ENCODE data around the gene PTEN. TPM values are rescaled to one million over a fixed set of nuclear protein-coding genes. Genes with fewer than 3 reads are reported as not detected.

The PTEN gene
- total RNA-seq, 4 donors from 2014 or later: 143 to 224 (median 171) TPM

- no peak overlapping the region for H3K4me3 ChIP-seq
- H3K27ac ChIP-seq: no peak overlapping the region
- H3K27me3 ChIP-seq: no peaks in the 10 kb centered on the region
- no peaks in the 10 kb centered on the region for H3K4me1 ChIP-seq
- DNase-seq (ENCODE audit: low spot score in 2 of 2): no peak
- H3K36me3 ChIP-seq: no peaks in the 10 kb centered on the region
- TF ChIP-seq CTCF (IDR thresholded peaks at IDR 0.05) (no peak), POLR2A (IDR thresholded peaks at IDR 0.05) (no peak), EP300 (IDR thresholded peaks at IDR 0.05) (no peak)
- H3K9me3 ChIP-seq: no peaks in the 10 kb centered on the region
Measured at GRCh38 chr10:87829986-87830729, 33.3 kb upstream of the PTEN start.

DNA sequence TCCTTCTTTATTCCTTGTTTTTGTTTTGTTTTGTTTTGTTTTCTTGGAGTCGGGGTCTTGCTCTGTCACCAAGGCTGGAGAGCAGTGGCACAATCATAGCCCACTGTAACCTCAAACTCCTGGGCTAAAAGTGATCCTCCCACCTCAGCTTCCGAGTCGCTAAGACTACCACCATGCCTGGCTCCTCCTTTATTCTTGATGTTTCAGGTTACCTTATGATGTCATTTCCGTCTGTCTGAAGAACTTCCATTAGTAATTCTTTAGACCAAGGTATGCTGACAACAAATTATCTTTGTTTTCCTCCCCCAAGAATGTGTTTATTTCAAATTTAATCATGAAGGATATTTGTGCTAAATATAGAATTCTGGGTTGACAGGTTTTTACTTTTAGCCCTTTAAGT, 27.3 kb upstream of the PTEN start:
- H3K9me3 ChIP-seq: no peaks in the 10 kb centered on the region
- DNase-seq (ENCODE audit: low spot score in 2 of 2): no peak
- H3K36me3 ChIP-seq: no peaks in the 10 kb centered on the region
- H3K4me1 ChIP-seq: no peaks in the 10 kb centered on the region
- 92 to 96% methylated on average over 4 of the region's 4 CpGs for WGBS, 2 donors
- no peaks in the 10 kb centered on the region for H3K27me3 ChIP-seq
- no peak overlapping the region for H3K4me3 ChIP-seq
- H3K27ac ChIP-seq: no peak overlapping the region
- TF ChIP-seq POLR2A (IDR thresholded peaks at IDR 0.05): no peak

DNA sequence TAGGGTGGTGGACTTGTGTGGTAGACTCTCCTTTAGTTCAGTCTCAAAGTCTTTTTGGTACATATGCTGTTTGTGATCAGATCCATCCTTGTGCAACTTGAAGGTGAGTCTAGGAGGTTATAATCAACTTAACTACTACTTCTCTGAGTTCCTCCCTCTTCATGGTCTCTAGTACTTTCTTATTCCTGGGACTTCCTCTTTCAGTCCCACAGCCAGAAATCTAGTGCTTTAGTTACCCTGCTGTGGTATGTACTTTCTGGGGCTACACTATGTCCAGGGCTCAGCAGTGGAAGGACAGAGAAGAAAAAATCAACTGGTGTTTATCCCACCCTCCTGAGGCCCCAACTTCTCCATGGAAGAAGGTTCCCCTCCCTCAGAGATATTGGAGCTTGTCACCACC, 26.0 kb upstream of the PTEN start:
- Histone ChIP-seq H3K9me3 (no peaks in the 10 kb centered on the region), H3K36me3 (no peaks in the 10 kb centered on the region), H3K4me3 (no peak overlapping the region), H3K4me1 (no peaks in the 10 kb centered on the region), H3K27me3 (no peaks in the 10 kb centered on the region), H3K27ac (no peak overlapping the region)
- no peak for DNase-seq (ENCODE audit: low spot score in 2 of 2)
- TF ChIP-seq CTCF (IDR thresholded peaks at IDR 0.05): no peak

- 87 to 92% methylated on average over 2 of the region's 2 CpGs for WGBS, 2 donors
- DNase-seq (ENCODE audit: low spot score in 2 of 2): no peak
- Histone ChIP-seq H3K27me3 (no peaks in the 10 kb centered on the region), H3K36me3 (no peaks in the 10 kb centered on the region), H3K4me3 (no peak overlapping the region), H3K27ac (no peak overlapping the region), H3K9me3 (no peaks in the 10 kb centered on the region), H3K4me1 (no peaks in the 10 kb centered on the region)
- TF ChIP-seq CTCF (IDR thresholded peaks at IDR 0.05) (no peak), EP300 (IDR thresholded peaks at IDR 0.05) (no peak), POLR2A (IDR thresholded peaks at IDR 0.05) (no peak)
Measured at GRCh38 chr10:87838650-87839049, 24.8 kb upstream of the PTEN start.

DNA sequence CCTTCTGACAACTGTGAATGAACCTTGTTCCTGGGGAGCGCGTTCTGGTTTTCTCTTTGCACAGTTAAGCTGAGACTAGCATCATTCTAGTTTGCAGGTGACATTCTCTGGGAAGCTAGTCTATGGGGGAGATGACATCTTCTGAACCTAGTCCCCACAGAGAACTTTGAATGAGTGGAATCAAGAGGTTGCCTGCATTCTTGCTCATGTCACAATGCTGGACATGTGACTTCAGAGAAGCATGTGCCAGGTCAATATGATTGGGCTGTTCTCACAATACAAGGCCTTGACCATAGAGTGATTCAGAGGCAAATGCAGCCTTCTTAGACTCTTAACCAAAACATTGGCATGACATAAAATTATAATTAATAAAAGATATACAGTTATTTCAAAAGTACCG, 22.2 kb upstream of the PTEN start:
- no peak overlapping the region for H3K4me3 ChIP-seq
- H3K4me1 ChIP-seq: no peaks in the 10 kb centered on the region
- no peak overlapping the region for H3K27ac ChIP-seq
- H3K9me3 ChIP-seq: no peaks in the 10 kb centered on the region
- 91% methylated on average over 3 of the region's 3 CpGs for WGBS, 2 donors
- DNase-seq (ENCODE audit: low spot score in 2 of 2): no peak
- no peaks in the 10 kb centered on the region for H3K27me3 ChIP-seq
- H3K36me3 ChIP-seq: no peaks in the 10 kb centered on the region
- TF ChIP-seq CTCF (IDR thresholded peaks at IDR 0.05): no peak
- TF ChIP-seq EP300 (IDR thresholded peaks at IDR 0.05): no peak
- TF ChIP-seq POLR2A (IDR thresholded peaks at IDR 0.05): no peak

GRCh38 chr10:87842220-87842641, 21.2 kb upstream of the PTEN start:
- Histone ChIP-seq H3K4me3 (no peak overlapping the region), H3K36me3 (no peaks in the 10 kb centered on the region), H3K27ac (no peak overlapping the region), H3K9me3 (no peaks in the 10 kb centered on the region), H3K27me3 (no peaks in the 10 kb centered on the region), H3K4me1 (no peaks in the 10 kb centered on the region)
- no peak for DNase-seq (ENCODE audit: low spot score in 2 of 2)
- WGBS, 2 donors: 88 to 92% methylated on average over 1 of the region's 1 CpG
- TF ChIP-seq POLR2A (IDR thresholded peaks at IDR 0.05): no peak
- TF ChIP-seq EP300 (IDR thresholded peaks at IDR 0.05): no peak
- no peak for TF ChIP-seq CTCF (IDR thresholded peaks at IDR 0.05)
